GM19452 (cell line): Measurements from ENCODE around the gene SEMA3G.

Experiments
- ATAC-seq: cut with Tn5 transposase; IDR thresholded peaks from one replicate; pipeline ENCODE4 v1.9.1; 2021; ENCODE audit not compliant: unreplicated experiment

Gene SEMA3G

DNA sequence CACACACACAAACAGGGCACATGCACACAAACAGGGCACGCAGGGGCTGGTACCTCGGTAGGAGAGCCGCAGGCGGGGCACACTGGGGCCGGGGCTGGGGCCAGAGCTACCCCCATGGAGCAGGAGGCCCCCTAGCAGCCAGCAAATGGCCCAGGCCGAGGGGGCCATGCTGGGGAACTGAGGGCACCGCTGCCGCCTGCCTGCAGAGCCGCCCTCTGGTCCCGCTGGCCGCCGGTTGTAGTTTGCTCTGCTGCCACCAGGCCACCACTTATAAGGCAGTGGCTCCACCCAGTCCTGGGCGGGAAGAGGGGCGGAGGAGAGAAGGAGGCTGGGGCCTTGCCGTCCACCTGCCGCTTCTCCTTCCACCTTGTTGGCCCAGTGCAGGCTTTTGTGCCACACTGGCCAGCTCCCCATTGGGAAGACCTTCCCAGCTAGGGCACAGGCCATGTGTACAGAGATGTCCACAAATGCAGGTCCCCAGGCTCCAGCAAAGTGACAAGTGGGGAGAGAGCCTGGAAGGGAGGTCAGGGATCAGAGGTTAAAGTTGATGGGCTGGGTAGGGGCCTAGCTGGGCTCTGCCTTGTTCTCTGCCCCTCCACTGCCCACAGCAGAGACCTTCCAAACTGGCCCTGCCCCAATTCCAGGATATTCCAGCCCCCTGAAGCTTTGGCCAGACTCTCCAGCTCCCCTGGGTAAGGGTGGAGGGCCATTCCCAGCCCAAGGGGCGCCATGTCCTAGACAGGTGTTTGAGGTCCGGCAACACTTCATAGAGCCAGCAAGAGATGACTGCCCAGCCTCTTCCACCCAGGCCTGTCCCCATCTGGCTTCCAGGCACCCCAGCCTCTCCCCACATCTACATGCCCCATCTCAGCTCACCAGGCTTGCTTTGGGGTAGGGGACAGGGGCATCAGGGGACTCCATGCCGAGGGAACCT lies at the start of gene SEMA3G:
SEMA3G (minus strand) TSS at position 244 of the 934 bp plus-strand sequence; CDS start at position 168, 76 bp downstream.
- ATAC-seq = no peak

DNA sequence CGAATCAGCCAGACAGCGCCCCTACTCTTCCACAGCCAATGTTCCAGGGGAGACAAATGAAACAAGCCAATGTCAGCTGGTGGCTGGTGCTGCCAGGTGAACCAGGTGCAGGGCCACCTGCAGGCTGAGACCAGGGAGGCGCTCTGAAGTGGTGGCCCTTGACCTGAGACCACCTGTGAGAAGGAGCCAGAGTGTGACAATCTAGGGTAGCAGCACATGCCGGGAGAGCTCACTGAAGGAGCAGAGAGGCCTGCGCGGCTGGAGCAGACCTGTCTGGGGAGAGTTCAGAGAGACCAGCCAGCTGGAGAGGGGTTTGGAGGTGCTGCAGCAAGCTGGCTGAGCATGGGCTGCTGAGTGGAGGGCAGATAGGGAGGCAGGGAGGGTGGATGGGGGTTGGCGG lies 49.5 kb upstream of the SEMA3G start:
- no peak for ATAC-seq

DNA sequence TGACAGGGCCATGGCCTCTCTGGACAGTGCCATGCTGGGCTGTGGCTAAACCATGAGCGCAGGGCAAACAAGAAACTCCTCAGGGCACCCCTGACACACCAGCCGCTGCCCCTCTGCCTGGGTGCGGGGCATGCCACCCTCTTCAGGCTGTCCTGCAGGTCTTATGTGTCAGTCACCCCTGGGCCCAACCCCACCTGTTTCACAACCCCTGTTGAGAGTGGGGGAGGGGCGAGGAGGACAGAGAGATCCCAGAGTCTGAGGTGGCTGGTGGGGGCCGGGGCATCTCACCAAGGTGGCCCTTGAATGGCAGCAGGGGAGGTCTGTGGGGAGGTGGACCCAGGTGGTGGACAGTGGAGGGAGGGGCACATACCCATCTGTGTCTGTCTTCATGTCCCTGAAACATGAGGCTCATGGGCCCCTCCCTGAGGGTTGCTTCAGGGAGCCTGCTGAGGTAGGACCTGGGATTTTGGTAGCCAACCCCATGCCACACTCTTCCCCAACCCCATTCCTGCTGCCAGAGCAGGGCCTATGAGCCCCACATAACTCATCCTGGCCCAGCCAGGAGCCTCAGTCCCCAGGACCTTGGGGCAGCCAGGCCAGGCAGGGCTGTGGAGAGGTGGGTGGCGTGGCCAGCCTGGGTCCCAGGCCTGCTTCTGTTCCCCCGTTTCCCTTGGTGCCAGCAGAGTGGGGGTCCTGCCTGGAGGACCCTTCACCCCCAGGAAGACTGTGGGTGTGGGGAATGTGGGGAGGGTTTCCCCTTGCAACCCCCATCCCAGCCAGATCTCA lies 48.5 kb upstream of the SEMA3G start:
- ATAC-seq = no peak

DNA sequence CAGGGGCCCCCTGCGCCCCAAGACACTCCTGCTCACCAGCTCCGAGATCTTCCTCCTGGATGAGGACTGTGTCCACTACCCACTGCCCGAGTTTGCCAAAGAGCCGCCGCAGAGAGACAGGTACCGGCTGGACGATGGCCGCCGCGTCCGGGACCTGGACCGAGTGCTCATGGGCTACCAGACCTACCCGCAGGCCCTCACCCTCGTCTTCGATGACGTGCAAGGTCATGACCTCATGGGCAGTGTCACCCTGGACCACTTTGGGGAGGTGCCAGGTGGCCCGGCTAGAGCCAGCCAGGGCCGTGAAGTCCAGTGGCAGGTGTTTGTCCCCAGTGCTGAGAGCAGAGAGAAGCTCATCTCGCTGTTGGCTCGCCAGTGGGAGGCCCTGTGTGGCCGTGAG lies 47.2 kb upstream of the SEMA3G start:
- no peak for ATAC-seq

DNA sequence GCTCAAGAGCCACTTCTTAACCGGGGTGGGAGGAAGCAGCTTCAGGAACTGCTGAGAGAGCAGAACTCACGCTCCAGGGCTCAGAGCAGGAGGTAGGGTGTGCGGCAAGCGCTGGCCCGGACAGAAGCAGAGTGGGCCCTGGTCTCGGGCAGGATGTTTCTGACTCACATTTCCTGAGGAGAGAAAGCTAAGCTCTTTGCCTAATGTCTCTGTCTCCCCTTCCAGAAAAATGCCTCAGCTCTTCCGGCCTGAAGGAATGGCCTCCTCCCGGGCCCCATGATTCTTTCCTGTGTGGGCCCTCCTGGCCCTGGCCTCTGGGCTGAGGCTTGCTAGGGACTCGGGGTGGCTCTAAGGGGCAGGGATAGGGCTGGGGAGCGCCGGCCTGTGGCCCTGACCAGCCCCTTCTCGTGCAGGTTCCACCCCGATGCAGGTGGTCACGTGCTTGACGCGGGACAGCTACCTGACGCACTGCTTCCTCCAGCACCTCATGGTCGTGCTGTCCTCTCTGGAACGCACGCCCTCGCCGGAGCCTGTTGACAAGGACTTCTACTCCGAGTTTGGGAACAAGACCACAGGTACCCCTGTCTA lies 46.1 kb upstream of the SEMA3G start:
- no peak for ATAC-seq

DNA sequence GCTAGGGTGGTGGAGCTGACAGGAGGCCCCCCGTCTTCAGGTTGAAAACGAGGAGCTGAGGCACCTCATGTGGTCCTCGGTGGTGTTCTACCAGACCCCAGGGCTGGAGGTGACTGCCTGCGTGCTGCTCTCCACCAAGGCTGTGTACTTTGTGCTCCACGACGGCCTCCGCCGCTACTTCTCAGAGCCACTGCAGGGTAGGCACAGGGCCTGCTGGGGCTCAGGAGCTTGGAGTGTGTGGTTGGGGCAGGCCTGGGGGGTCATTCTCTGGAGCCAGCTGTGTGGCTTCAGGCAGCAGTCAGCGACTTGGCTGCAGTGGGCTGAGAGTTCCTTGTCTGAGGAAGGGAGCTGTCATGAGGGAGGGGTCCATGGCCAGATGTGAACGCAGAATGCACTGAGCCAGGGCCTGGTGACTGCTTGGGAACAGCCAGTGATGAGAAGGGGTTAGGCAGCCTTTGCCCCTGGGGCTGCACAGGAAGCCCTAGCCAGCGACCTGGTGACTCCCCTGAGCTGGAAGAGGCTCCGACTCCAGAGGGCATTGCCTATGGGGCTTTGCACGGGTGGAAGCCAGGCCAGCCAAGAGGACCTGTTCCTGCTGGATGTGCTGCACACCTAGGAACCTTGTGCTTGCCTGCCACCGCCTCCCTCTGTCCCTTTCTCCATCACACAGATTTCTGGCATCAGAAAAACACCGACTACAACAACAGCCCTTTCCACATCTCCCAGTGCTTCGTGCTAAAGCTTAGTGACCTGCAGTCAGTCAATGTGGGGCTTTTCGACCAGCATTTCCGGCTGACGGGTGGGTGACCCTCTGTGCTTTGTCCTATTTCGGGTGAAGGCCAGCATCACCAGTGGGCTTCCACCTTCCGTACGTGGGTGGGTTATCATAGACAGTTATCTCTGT lies 45.4 kb upstream of the SEMA3G start:
- no peak for ATAC-seq

DNA sequence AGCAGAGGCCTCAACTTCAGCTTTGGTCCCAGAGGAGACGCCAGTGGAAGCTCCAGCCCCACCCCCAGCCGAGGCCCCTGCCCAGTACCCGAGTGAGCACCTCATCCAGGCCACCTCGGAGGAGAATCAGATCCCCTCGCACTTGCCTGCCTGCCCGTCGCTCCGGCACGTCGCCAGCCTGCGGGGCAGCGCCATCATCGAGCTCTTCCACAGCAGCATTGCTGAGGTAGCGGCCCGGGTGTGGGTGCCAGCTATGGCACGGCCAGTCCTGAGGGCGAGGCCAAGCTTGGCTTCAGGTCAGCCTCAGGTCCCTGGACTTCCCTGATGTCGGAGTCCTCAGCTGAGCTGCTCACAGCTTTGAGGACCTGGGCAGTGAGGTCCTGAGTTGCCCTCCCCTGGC lies 44.5 kb upstream of the SEMA3G start:
- no peak for ATAC-seq

DNA sequence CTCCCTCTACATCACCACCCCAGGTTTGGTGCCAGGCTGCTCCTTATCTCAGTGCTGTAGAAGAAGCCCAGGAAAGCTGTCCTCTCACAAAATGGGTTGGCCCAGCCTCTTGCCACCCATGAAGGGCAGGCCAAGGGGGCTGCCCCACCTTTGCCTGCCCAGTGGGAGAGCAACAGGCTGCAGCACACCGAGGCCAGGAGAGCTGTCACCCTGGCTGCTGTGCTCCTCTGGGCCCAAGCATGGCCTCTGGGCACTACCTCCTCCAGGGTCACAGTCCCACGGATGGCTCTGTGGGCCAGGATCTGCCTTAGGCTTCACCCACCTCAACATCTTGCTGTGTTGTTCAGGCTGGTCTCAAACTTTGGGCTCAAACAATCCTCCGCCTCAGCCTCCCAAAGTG lies 43.8 kb upstream of the SEMA3G start:
- no peak for ATAC-seq

DNA sequence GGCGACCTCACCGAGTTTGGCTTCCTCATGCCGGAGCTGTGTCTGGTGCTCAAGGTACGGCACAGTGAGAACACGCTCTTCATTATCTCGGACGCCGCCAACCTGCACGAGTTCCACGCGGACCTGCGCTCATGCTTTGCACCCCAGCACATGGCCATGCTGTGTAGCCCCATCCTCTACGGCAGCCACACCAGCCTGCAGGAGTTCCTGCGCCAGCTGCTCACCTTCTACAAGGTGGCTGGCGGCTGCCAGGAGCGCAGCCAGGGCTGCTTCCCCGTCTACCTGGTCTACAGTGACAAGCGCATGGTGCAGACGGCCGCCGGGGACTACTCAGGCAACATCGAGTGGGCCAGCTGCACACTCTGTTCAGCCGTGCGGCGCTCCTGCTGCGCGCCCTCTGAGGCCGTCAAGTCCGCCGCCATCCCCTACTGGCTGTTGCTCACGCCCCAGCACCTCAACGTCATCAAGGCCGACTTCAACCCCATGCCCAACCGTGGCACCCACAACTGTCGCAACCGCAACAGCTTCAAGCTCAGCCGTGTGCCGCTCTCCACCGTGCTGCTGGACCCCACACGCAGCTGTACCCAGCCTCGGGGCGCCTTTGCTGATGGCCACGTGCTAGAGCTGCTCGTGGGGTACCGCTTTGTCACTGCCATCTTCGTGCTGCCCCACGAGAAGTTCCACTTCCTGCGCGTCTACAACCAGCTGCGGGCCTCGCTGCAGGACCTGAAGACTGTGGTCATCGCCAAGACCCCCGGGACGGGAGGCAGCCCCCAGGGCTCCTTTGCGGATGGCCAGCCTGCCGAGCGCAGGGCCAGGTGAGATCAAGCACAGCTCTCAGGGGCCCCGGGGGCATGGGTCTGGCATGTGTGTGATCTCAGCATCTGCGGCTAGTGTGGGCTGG lies 43.1 kb upstream of the SEMA3G start:
- ATAC-seq = no peak

DNA sequence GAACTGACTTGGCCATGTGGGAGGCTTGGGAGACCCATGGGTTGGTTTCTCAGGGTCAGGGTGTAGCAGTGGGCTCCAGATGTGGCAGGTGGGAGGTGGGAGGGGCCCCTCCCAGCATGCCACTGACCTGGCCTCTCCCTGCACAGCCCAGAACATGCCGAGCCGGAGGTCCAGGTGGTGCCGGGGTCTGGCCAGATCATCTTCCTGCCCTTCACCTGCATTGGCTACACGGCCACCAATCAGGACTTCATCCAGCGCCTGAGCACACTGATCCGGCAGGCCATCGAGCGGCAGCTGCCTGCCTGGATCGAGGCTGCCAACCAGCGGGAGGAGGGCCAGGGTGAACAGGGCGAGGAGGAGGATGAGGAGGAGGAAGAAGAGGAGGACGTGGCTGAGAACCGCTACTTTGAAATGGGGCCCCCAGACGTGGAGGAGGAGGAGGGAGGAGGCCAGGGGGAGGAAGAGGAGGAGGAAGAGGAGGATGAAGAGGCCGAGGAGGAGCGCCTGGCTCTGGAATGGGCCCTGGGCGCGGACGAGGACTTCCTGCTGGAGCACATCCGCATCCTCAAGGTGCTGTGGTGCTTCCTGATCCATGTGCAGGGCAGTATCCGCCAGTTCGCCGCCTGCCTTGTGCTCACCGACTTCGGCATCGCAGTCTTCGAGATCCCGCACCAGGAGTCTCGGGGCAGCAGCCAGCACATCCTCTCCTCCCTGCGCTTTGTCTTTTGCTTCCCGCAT lies 42.3 kb upstream of the SEMA3G start:
- no peak for ATAC-seq

DNA sequence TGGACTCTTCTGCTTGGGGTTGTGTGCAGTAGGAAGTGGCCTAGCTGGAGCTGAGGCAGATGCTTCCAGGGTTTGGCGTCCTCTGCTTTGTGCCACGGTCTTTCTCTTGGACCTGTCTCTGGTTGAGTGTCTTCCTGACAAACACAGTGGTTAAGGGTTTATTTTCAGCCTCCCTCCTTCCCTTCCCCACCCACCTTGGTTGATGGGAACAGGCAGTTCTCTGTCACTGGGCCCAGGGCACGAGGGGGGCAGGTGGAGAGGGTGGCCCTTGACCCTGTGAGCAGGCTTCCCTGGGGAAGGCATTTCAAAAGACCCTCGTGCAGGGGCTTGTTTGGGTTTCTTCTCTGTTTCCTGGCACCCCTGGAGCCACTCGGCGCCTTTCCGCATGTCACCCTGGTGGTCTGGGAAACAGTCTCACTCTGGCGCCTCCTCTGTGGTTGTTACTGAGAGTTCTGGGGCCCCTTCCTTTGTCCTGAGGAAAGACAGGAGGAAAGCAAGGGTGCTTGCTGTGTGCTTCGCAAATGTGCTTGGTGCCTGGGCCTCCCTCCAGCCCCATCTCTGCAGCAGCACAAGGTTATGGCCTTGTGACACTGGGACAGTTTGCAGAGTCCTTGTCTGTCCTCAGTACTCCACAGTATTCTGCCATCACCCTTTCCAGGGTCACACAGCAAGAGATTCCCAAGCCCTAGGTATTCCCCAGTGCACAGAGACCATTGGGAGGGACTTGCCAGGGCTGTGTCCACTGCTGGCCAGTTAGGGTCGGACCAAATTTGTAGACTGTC lies 40.0 kb upstream of the SEMA3G start:
- no peak for ATAC-seq

DNA sequence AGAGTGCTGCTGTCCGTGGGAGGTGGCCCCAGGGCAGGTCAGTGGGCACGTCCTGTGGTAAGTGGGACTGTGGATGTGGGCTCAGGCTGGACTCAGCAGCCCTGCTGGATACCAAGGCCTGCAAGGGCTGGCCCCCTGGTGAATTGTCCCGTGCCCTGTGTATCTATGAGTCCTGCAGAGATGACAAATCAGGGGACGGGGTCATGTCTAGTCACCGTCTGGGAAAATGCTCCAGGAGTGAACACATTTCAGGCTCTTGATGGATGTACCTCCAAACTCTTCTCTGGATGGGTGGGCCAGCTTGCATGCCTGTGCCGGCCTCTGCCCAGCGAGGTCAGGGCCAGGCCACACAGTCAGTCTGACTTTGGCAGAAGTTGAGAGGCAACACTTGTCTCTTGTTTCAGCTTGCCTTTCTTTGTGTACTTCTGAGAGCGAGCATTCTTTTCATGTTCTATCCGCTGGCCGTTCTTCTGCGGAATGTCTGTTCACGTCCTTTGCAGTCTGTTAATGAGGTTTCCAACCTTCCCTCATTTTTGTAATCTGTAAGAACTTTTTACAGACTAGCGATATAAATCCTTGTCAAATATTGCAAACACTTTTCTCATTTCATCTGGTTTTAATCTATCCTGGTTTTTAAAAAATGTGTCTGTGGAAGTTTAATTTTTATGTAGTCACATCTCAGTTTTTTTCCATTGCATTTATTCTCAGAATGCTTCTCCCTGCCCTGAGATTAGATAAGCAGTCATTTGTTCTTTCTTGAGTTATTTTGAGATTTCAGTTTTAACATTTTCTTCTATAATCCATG lies 38.9 kb upstream of the SEMA3G start:
- no peak for ATAC-seq

DNA sequence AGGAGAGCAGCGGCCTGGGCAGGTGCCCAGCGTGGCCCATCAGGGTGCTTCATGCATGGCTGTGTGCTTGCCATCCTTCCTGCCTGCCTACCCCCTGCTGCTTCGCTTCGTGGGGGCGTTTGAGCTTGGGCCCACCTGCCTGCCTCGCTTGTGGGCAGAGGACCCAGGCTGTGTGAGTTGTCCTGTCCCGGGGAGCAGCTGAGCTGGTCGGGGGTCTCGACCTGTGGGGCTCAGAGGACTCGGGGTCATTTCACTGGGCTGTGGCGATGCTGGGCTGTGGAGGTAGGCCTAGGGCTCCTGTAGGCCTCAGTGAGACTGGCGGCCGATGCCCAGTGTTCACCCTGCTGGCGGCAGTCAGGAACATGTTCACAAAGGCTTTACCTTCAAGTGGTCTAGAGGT lies 38.2 kb upstream of the SEMA3G start:
- ATAC-seq = no peak

DNA sequence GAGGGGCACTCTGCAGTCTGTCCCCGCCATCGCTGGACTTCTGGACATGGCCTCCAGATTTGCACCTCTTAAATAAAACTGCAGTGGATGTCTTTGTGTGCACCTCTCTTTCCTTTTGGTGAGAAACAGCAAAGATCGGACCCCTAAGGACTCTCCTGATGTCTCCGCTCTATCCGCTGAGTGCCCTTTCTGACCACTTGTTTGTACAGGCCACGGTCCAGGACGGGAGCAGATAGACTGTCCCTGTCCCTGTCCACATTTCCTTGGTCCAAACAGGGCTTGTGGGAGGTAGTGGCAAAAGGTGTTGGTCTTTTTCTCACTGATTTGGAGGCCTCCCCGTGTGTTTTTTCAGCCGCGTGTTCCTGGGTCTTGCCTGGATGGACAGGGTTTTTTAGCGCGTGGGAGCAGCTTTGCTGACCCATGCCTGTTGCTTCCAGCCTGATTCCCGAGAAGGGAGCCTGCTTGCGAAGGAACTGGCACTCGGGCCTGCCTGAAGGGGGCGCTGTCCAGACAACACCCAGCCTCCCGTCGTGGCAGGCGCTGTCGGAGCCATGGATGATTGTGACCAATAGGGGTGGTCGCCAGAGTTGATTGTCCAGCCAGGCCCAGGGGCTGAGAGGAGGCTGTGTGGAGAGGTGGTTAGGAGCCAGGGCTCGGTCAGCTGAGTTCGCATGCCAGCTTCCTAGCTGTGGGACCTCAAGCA lies 37.1 kb upstream of the SEMA3G start:
- ATAC-seq = no peak

DNA sequence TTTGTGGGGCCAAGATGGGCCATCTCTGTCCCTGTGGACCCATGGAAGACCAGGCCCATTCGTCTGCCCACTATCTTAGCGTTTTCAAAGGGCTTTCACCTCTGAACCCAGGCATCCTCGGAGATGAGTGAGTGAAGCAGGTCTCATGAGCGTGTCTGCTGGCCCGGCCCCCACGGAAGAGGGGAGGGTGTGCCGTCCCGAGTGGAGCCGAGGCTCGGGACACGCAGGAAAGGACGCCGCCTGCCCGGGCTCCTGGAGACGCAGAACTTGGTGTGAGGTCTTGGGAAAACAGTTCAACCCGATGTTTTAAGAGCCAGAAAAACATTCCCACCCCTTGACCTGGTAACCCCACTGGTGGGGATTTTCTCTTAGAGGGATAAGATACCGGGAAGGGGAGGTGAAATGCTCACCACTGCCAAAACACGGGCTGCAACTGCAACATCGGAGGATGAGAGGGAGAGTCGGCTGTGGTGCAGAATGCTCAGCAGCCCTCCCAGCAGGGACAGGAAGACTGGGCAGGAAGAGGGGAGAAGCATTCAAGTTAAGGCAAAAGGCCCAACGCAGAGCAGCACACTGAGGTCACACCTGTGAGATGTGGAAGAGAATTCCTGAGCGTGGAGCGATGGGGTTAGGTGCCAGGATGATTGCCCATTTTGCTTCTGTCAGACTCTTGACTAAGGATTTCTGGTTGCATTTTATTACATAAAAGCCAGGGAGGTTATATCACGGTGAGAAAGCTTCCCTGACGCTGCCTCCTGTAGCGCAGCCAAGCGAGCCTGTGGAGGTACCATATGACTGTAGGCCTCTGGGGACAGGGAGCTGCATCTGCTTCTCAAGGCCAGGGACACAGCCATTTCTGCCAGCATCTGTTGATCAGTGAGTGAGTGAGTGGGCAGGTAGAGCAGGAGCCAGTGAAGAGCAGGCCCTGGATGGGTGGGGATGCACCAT lies 36.1 kb upstream of the SEMA3G start:
- ATAC-seq = no peak
